ENCODE results near the gene NT5DC3.

- TF ChIP-seq REST (IDR thresholded peaks at IDR 0.05): no peak
- TF ChIP-seq, protein P1, sequence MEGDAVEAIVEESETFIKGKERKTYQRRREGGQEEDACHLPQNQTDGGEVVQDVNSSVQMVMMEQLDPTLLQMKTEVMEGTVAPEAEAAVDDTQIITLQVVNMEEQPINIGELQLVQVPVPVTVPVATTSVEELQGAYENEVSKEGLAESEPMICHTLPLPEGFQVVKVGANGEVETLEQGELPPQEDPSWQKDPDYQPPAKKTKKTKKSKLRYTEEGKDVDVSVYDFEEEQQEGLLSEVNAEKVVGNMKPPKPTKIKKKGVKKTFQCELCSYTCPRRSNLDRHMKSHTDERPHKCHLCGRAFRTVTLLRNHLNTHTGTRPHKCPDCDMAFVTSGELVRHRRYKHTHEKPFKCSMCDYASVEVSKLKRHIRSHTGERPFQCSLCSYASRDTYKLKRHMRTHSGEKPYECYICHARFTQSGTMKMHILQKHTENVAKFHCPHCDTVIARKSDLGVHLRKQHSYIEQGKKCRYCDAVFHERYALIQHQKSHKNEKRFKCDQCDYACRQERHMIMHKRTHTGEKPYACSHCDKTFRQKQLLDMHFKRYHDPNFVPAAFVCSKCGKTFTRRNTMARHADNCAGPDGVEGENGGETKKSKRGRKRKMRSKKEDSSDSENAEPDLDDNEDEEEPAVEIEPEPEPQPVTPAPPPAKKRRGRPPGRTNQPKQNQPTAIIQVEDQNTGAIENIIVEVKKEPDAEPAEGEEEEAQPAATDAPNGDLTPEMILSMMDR (IDR thresholded peaks at IDR 0.05): no peak
- TF ChIP-seq SREBF2 (IDR thresholded peaks at IDR 0.05): no peak
- no peak for TF ChIP-seq BHLHE40 (IDR thresholded peaks at IDR 0.05; ENCODE audit: low read depth, low read length)
- TF ChIP-seq MAFK (IDR thresholded peaks at IDR 0.05; ENCODE audit: partially characterized antibody): no peak
- no peak for TF ChIP-seq HOXA7 (CRISPR knock-in tag; IDR thresholded peaks at IDR 0.05)
- no peak for TF ChIP-seq RAD21 (conservative IDR thresholded peaks at IDR 0.05 in 1 of 2, IDR thresholded peaks at IDR 0.05 in 1 of 2)
Measured at GRCh38 chr12:103813426-103813825, 27.6 kb downstream of the NT5DC3 start.
